Gastroesophageal sphincter (tissue), 3 donors: ENCODE results near the gene UCHL3.

Experiments
- EP300 ChIP-seq: sonication (generic); formaldehyde crosslinking; IDR thresholded peaks from one replicate; pipeline ENCODE4 v1.6.1; 2017; ENCODE audit warnings: antibody characterized with exemption, mild to moderate bottlenecking
- POLR2A ChIP-seq, 2 donors: fragments of 450-650 bp; IDR thresholded peaks; one replicate each; pipeline ENCODE4 v1.6.1; 2017; ENCODE audit warnings: antibody characterized with exemption in 2 of 2, mild to moderate bottlenecking in 2 of 2, moderate library complexity in 1 of 2
- POLR2AphosphoS5 ChIP-seq: sonication (generic); formaldehyde crosslinking; IDR thresholded peaks from one replicate; pipeline ENCODE4 v1.6.1; 2017; ENCODE audit warnings: antibody characterized with exemption
- TF ChIP-seq, protein P1 (sequence below), 4 experiments: fragments of 200-600 bp in 2 of 4; fragments of 450-650 bp in 2 of 4; sonication (generic) in 1 of 4; IDR thresholded peaks; one replicate each; pipeline ENCODE4 v1.5.1; 2017 to 2019; ENCODE audit warnings: antibody characterized with exemption in 4 of 4, mild to moderate bottlenecking in 2 of 4, moderate library complexity in 2 of 4

DNA sequence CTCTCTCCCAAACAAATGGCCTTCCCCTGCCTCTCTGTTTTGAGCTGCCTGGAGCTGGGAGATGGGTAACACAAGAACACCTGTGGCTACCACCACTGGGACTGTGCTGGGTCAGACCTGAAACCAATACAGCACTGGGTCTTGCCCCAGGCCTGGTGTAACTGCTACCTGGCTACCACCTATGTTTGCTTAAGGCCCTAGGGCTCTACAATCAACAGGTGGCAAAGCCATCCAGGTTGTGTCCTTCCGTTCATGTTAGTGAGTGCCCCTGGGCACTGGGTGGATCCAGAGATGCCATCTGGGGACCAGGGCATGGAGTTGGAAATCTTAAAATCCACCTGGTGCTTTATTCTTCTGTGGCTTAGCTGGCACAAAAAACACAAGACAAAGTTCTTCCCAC is 67.6 kb downstream of the UCHL3 start:
- TF ChIP-seq, protein P1, sequence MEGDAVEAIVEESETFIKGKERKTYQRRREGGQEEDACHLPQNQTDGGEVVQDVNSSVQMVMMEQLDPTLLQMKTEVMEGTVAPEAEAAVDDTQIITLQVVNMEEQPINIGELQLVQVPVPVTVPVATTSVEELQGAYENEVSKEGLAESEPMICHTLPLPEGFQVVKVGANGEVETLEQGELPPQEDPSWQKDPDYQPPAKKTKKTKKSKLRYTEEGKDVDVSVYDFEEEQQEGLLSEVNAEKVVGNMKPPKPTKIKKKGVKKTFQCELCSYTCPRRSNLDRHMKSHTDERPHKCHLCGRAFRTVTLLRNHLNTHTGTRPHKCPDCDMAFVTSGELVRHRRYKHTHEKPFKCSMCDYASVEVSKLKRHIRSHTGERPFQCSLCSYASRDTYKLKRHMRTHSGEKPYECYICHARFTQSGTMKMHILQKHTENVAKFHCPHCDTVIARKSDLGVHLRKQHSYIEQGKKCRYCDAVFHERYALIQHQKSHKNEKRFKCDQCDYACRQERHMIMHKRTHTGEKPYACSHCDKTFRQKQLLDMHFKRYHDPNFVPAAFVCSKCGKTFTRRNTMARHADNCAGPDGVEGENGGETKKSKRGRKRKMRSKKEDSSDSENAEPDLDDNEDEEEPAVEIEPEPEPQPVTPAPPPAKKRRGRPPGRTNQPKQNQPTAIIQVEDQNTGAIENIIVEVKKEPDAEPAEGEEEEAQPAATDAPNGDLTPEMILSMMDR (IDR thresholded peaks at IDR 0.05) = no peak
- TF ChIP-seq EP300 (no peak), POLR2A (IDR thresholded peaks at IDR 0.05) (no peak), POLR2AphosphoS5 (no peak)
